ENCODE data around the gene AKAP13. TPM values are rescaled to one million over a fixed set of nuclear protein-coding genes. Genes with fewer than 3 reads are reported as not detected.
"Not testable (repeated sequence)": the region's sequence is repeated elsewhere in the genome, so short reads cannot be mapped to it uniquely, and the experiment has no call there.

The AKAP13 gene
- total RNA-seq, 1 donor from 2014 or later: 284 TPM

DNA sequence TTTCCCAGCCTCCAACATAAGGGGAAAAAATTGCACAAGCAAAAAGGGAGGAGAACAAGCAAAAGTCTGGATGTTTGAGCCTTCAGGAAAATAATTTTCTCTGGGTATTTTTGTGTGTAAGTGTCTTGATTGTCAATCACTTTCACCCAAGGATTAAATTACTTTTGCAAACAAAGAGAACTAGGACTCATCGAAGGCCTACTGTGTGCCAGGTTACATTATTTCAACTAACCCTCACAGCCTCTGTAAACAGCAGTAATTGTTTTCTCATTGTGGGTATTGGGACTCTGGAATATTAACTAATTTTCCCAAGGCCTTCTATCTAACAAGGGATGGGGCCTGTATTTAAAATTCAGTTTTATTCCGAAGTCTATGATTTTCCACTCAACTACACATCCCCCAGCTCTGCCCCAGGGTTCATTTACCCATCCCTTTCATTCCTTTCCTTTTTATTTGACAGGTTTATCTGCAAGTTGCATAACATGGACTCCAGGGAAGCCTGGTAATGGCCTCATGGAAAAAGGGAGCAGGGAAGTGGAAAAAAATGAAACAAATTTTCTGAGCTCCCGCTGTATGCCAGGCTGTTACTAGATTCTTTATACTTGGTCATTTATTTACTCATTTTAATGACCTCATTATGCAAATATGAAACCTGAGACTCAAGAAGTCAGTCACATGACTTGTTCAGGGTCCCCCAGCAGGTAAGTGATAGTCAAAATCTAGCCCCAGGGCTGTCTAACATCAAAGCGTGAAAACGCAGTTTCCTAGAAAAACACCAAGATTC is 32.9 kb upstream of the AKAP13 start:
- ATAC-seq; DNase-seq; intact Hi-C loops (cut with micrococcal nuclease): not testable (repeated sequence)

DNA sequence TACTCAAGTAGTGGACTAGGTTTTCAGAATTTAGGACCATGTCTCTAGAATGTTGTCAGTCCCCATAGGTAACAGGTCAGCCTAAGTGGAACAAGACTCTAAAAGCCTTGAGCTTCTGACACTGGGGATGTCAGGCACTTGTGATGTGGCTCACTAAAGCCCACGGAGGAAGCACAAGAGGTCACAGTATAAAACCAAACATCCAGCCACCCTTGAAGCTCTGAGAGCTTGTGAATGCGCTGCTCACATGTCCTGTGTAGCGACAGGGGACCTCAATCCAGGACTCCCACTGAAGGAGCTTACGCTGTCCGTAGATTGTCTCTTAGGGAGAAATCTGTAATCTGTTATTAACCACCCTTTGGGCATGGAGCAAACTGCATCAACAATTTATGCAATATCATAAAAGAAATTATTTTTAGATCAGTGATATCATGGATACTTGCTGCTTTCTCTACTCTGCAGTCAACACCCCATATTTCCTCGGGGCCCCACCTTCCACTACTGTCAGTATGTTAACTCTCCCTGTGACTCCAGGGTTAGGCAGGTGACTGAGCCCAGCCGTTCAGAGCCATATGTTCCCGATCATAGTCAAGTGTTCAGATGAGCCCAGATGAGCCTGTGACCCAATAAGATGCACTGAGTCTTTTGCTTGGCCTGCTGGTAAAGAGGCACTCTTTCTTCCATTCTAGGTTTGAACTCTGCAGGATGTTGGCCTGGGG is 32.2 kb upstream of the AKAP13 start:
- peak; percentile 10 for ATAC-seq

DNA sequence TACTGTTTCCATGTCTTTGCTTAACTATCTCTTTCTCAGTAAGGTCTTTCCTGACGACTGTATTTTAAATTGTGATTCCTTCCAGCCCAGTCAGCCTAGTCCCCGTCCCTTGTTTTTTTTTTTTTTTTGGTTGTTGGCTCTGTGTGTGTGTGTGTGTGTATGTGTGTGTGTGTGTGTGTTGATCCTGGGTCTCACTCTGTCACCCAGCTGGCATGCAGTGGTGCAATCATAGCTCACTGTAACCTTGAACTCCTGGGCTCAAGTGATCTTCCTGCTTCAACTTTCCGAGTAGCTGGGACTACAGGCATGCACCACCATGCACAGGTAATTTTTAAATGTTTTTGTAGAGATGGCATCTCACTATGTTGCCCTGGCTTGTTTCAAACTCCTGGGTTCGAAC is 31.3 kb upstream of the AKAP13 start:
- peak; percentile 58 for DNase-seq
- intact Hi-C loops (cut with micrococcal nuclease): not testable (repeated sequence)
- peak; percentile 52 for ATAC-seq

More for the DNA sequence above, 32.2 kb upstream of the AKAP13 start:
- intact Hi-C loops (cut with micrococcal nuclease); DNase-seq: not testable (repeated sequence)

DNA sequence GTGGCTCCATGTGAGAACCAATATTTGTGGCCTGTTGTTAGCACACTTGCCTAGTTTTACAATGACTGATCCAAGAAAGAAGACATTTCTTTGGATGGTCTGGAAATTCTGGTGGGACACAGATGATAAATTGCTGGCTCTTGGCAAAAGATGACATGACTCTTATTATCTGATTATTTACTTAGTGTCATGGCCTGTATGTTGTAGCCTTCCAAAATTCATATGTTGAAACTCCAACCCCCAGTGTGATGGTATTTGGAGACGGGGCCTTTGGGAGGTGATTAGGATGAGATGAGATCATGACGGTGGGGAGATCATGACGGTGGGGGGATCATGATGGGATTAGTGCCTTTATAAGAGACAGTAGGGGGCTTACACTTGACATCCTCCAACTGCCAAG is 30.0 kb upstream of the AKAP13 start:
- intact Hi-C loops (cut with micrococcal nuclease): no loop called here
- ATAC-seq: no peak
- DNase-seq: no peak

DNA sequence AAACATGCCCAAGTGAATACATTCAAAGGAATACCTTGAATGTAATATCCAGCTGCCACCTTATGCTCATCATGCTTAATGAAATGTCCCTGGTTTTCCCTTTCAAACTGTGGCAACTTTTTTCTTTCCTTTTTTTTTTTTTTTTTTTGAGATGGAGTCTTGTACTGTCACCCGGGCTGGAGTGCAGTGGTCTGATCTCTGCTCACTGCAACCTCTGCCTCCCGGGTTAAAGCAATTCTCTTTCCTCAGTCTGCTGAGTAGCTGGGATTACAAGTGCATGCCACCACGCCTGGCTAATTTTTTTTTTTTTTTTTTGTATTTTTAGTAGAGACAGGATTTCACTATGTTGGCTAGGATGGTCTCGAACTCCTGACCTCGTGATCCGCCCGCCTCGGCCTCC is 28.9 kb upstream of the AKAP13 start:
- DNase-seq; intact Hi-C loops (cut with micrococcal nuclease); ATAC-seq: not testable (repeated sequence)

DNA sequence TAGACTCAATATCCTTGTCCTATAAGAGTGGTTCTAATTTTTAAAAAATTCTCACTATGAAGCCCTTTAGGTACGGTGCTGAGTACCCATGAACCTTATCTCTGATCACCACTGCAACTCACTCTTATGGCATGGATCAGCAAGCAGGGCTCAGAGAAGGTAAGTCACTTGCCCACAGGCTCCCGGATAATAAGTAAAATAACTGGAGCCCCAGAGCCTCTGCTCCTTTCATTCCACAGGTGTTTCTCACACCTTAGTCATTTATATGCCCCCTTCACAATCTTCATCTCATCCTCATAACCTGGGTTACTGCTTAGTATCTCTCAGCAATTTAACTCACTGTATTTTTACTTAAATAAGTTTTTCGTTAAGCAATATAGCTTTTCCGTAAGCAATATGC is 28.4 kb upstream of the AKAP13 start:
- DNase-seq (no peak), ATAC-seq (no peak)
- intact Hi-C loops (cut with micrococcal nuclease): no loop called here

DNA sequence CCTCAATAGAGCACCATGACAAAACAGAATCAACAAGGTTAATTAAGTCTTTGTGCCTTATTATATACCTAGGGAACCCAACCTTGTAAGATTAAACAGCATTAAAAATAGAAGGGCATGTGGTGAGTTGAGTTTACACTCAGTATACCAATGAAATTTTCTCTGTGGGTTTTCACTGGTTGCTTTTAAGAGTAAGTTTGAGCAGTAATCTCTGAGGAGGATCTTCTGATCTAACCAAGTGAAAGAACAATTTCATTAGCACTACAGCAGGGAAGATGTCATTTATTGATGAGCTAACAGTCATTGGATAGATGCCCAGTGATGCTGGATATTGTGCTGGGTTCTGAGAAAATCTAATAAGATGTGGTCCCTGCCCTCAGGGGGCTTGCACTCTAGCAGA is 26.9 kb upstream of the AKAP13 start:
- intact Hi-C loops (cut with micrococcal nuclease): no loop called here
- DNase-seq (no peak), ATAC-seq (no peak)

DNA sequence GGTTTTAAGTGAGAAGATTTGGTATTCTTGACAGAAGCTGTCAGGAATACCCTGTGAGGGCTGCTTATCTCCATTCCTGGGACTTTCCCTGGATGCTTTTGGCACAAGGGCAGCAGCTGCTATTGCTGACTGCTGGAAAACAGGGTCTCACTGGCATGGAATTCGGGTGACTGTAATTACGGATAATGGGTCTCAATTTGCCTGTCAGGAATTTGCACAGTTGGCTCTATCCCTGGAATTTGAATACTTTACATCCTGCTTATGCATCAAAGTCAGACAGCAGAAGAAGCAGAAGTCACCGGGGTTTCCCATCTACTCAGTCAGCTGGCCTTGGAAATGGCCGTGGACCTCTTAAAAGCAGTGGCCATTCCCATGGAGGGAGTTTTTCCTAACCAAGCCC is 25.9 kb upstream of the AKAP13 start:
- peak; percentile 9 for ATAC-seq
- no peak for DNase-seq
- intact Hi-C loops (cut with micrococcal nuclease): no loop called here

DNA sequence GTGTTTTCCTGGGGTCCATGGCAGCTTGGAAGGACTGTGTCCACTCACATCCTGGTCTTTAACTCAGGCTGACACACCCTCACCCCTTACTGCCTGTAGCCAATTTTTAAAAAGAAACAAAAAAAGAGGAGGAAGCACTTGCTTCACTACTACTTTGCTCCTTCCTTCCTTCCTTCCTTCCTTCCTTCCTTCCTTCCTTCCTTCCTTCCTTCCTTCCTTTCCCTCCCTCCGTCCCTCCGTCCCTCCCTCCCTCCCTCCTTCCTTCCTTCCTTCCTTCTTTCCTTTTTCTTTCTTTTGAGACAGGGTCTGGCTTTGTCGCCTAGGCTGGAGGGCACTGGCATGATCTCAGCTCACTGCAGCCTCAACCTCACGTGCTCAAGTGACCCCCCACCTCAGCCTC is 25.5 kb upstream of the AKAP13 start:
- ATAC-seq (no peak), DNase-seq (no peak)
- intact Hi-C loops (cut with micrococcal nuclease): no loop called here

DNA sequence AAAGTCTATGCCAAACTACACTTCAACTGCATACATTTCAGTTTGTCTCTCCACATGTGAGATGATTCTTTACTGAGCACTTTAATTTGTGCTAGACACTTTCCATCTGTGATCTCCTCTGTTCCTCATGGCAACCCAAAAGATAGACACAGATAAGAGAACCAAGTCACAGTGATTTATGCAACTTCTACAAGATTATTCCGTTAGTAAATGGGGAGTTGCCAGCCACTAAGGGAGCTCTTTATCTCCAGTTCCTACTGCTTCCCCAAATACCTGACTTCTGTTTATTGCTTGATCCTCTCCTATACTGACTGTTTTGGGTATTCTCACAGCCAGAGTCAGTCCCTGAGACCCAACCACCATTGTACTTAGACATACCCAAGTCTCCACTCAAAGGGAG is 24.1 kb upstream of the AKAP13 start:
- intact Hi-C loops (cut with micrococcal nuclease): no loop called here

DNA sequence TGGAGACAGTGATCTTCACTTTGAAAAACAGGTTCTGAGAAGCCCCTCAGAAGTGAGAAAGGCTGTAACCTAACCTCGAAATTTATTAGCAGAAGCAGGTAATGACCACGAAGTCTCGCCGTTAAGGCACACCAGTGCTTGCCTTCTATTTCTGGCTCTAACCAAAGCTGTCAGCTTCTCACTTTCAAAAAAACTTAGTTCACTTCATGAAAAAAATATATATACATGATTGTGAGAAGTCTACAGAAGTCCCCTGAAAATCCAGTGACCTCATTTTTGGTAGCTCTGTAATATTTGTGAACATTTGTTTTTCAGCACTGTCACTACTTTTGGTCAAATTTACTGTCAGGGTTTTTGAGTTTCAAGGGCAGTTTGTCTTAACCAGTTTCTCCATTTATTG is 19.1 kb upstream of the AKAP13 start:
- DNase-seq (no peak), ATAC-seq (peak; percentile 11)
- intact Hi-C loops (cut with micrococcal nuclease): no loop called here

More for the DNA sequence above, 24.1 kb upstream of the AKAP13 start:
- ATAC-seq: no peak
- DNase-seq: no peak

DNA sequence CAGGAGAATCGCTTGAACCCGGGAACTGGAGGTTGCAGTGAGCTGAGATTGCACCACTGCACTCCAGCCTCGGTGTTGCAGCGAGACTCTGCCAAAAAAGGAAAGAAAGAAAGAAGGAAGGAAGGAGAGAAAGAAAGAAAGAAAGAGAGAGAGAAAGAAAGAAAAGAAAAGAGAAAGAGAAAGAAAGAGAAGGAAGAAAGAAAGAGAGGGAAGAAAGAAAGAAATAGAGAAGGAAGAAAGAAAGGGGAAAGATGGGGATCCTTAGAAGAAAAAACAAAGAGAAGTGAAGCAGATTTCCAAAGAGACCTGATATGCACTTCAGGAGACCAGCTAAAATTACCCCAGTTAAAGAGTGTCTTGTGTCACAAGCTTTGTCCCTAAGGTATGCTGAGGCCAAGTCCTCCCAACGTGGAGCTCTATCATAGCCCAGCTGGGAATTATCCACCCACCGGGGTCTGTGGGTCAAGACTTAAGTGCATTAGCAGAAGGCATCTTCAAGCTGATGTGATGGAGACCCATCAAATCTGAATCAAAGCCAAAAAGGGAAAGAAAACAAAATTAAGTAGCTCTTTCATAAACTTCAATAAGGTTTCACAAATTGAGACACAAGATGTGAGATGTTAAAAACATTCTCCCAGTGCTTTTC is 17.8 kb upstream of the AKAP13 start:
- intact Hi-C loops (cut with micrococcal nuclease): no loop called here
- ATAC-seq (peak; percentile 53), DNase-seq (no peak)

DNA sequence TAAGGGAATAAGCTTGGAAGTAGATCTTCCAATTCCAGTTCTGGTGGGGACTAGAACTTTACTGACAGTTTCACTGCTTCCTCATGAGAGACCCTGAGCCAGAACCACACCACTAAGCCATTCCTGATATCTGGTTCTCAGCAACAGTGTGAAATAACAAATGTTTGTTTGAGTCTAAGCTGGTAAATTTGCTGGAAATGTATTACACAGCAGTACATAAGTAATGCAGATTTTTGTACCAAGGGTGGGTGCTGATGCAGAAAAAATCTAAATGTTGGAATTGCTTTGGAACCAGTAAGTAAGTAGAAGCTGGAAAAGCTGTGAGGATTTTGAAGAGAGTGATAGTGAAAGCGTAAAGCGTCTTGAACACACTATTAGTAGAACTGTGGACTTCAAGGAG is 14.4 kb upstream of the AKAP13 start:
- intact Hi-C loops (cut with micrococcal nuclease): no loop called here
- no peak for ATAC-seq
- DNase-seq: no peak

DNA sequence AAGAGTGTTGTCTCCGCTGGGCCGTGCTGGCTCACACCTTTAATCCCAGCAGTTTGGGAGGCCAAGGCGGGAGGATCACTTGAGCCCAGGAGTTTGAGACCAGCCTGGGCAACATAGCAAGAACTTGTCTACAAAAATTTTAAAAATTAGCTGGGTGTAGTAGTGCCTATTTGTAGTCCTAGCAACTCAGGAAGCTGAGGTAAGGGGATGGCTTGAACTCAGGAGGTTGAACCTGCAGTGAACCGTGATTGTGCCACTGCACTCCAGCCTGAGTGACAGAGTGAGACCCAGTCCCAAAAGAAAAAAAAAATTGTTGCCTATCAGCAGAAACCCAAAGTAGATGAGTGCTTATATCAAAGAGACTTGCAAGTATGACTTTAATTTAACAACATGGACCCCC is 12.7 kb upstream of the AKAP13 start:
- DNase-seq: no peak
- no peak for ATAC-seq
- intact Hi-C loops (cut with micrococcal nuclease): no loop called here

DNA sequence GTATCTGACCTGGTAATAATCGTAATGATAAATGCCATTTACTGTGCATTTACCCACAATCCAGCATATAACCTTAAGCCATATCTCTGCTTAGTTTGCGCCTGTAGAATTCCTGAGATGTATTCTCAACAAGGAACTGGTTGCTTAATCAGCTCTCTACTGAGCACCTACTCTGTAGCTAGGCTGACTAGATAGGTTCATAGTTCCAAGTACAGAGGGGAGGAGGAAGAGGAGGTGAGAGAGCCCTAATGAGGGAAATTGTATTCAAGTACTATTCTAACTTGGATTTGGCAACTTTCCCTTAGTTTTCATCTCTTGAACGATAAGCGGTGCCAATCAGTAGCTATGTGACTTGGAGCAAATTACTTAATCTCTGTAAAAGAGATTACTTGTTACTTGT is 5.6 kb upstream of the AKAP13 start:
- ATAC-seq (no peak), DNase-seq (no peak)
- intact Hi-C loops (cut with micrococcal nuclease): no loop called here

DNA sequence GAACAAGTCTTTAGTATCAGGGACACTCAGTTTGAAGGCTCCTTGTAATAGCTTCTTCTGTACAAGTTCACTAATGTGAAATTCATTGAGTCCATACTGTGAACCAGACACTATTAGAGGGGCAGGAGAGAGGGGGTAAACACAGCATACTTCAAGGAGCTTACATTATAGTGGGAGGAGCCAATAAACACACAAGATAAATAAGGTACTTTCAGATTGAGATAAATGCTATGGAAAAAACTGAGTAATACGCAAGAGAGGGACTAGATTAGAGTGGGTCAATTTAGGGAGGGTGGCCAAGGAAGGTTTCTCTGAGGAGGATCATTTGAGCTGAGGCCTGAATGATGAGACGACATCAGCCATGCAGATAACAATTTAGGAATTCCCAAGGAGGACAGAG is 3.1 kb upstream of the AKAP13 start:
- ATAC-seq: no peak
- intact Hi-C loops (cut with micrococcal nuclease): no loop called here

DNA sequence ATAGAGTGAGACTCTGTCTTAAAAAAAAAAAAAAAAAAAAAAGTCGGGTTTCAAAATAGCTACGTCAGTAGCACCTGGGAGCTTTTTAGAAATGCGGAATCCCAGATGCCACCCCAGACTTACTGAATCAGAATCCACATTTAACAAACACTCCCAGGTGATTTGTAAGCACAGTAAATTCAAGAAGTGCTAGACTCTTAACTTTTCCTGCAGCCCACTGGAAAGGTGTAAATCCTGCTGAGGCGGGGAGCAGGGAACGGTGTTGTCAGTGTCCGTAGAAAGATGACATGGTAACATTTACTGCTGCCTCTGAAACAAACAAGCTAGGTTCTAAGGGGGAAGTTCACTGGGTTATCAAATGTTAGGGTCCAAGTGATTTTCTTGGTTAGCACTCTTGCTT is 2.4 kb upstream of the AKAP13 start:
- intact Hi-C loops (cut with micrococcal nuclease): no loop called here
- ATAC-seq: no peak

More for the DNA sequence above, 3.1 kb upstream of the AKAP13 start:
- DNase-seq: no peak

DNA sequence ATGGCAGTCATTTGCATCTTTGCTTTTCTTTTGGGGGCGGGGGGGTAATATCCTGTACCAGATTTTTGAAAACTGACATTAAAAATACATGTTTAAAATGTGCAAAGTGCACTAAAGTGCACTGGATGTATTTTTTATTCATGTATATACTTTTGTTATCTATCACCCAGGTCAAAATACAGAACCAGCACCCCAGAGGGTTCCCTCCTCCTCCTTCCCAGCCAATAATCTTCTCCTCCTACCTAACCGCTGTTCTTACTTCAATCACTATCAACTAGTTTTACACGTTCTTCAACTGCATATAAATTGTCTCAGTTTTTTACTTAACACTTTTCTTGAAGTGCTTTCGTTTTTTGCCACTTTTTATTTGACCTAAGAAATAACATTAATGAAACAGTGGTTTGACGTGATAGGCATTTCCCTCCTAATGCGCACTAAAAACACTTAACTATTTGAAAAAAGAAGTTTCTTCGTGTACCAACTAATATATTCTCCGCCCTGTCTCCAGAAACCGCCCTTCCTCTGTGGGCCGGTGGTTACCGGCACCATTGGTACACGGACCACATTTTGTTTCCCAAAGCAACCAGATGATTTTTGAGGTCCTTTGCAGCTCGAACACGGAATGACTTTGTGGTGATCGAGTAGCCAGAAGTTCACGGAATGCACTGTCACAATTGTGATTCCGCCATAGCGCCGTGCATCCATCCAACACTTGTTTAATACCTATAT is 836 bp upstream of the AKAP13 start:
- intact Hi-C loops (cut with micrococcal nuclease): no loop called here

More for the DNA sequence above, 2.4 kb upstream of the AKAP13 start:
- no peak for DNase-seq

DNA sequence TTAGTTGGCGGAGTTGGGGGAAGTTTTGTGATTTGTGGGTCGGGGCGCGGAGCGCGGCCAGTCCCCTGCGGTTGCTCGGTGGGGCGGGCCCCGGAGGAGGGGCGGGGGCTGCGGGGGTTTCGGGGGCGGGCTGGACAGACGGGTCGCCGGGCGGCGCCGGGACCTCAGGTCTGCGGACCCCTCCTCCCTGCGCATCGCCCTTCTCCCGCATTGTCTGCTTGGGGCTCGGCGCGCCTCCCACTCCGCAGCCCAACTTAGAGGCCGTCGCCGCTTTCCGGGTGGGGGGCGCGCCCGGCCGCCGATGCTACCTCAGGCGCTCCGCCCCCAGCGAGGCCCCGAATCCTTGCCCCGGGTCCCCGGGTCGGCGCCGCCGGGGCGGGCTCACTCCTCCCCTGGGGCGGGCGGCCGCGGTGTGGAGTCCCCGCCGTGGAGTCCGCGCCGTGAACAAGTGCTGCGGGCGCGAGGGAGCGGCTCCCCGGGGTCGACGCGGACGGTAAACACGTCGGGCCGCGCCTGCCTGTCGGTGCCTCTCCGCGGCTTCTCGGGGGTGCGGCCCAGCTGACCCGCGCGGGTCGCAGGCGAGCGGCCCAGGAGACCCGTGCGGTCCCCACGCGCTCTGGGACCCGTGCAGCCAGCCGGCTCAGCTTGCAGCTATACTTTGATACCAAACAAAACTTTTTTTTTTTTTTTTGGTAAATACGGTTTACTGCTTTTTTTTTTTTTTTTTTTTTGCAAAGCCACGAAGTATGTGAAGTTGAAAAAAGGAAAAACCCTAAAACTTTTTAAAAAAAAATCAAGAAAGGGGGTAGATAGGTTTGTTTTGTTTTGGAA is 624 bp downstream of the AKAP13 start:
- ATAC-seq (peak; percentile 69), DNase-seq (peak; percentile 77)
- intact Hi-C loops (cut with micrococcal nuclease): no loop called here

More for the DNA sequence above, 836 bp upstream of the AKAP13 start:
- ATAC-seq (no peak), DNase-seq (no peak)

Measured in left ventricle myocardium superior (tissue), 1 donor.